ENCODE data around the gene CACNG4. TPM values are rescaled to one million over a fixed set of nuclear protein-coding genes. Genes with fewer than 3 reads are reported as not detected.

The CACNG4 gene
- total RNA-seq, 4 donors from 2014 or later, result not detected

DNA sequence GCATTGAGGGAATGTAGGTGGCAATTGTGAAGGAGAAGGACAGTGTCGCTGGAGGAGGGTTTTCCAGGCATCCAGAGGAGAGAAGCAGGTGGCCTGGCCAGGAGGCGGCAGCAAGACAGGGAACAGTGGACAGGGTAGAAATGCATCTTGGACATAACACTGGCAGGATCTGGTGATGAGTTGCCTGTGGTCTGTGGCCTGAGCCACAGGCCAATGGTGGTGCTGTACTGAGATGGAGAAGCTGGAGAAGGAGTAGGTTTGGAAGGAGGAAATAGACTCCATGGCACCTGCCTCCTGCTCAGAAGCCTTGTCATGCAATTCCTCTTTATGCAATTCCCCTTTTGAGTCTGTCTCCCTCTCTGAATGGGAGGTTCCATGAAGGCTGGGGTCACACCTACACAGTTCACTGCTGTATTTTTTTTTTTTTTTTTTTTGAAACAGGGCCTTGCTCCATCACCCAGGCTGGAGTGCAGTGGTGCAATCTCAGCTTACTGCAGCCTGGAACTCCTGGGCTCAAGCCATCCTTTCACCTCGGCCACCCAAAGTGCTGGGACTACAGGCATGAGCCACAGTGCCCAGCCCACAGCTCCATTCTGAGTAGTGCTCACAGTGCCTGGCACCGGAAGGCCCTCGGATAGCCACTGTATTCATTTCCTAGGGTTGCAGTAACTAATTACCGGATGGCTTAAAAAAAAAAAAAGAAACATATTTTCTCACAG lies 13.5 kb upstream of the CACNG4 start:
- TF ChIP-seq, protein P1, sequence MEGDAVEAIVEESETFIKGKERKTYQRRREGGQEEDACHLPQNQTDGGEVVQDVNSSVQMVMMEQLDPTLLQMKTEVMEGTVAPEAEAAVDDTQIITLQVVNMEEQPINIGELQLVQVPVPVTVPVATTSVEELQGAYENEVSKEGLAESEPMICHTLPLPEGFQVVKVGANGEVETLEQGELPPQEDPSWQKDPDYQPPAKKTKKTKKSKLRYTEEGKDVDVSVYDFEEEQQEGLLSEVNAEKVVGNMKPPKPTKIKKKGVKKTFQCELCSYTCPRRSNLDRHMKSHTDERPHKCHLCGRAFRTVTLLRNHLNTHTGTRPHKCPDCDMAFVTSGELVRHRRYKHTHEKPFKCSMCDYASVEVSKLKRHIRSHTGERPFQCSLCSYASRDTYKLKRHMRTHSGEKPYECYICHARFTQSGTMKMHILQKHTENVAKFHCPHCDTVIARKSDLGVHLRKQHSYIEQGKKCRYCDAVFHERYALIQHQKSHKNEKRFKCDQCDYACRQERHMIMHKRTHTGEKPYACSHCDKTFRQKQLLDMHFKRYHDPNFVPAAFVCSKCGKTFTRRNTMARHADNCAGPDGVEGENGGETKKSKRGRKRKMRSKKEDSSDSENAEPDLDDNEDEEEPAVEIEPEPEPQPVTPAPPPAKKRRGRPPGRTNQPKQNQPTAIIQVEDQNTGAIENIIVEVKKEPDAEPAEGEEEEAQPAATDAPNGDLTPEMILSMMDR (IDR thresholded peaks at IDR 0.05; ENCODE audit: low read depth), result no peak

- TF ChIP-seq, protein P1 (IDR thresholded peaks at IDR 0.05; ENCODE audit: low read depth), result no peak
These were observed 12.9 kb upstream of the CACNG4 start for GRCh38 chr17:66951605-66951953.

GRCh38 chr17:66952031-66952524 lies 12.4 kb upstream of the CACNG4 start:
- TF ChIP-seq, protein P1 (IDR thresholded peaks at IDR 0.05; ENCODE audit: low read depth), result no peak

- TF ChIP-seq, protein P1 (IDR thresholded peaks at IDR 0.05; ENCODE audit: low read depth), result no peak
These were observed 11.6 kb upstream of the CACNG4 start for GRCh38 chr17:66952681-66953629.

GRCh38 chr17:66953630-66954020 lies 10.9 kb upstream of the CACNG4 start:
- TF ChIP-seq, protein P1 (IDR thresholded peaks at IDR 0.05; ENCODE audit: low read depth), result no peak

DNA sequence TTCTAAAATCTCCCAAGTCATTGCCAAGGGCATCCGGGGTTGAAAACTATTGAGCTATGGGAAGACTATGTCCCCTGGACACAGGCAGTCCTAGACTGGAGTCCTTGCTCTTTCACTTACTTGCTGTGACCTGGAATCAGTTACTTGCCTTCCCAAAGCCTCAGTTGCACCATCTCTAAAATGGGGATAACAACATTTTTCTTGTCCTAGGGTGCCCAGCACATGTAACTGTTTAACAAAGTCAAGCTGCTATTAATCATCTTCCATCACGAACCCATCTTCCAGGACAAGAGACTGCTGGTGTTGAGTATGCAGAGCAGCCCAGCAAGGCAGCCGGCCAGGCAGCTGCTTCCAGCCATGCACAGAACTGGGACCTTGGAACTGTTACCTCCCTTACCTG lies 9.9 kb upstream of the CACNG4 start:
- TF ChIP-seq, protein P1 (IDR thresholded peaks at IDR 0.05; ENCODE audit: low read depth), result no peak

DNA sequence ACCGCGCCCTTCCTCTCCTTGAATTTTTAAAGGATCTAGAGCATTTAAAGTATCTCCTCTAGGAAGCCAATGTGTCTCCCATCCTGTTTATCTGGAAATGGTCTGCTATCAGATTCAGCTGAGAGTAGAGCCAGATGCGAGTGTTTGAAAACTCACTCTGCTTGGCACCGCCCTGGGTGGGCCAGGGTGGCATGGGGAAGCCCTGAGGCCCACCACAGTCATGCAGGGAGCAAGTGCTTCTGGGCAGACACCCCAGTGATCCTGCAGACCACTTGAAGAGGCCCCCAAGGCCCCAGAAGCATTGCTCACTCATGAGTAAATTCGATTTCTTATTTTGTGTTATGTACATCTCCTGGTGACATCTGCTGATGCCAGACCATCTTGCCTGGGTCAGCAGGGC lies 8.7 kb upstream of the CACNG4 start:
- TF ChIP-seq, protein P1 (IDR thresholded peaks at IDR 0.05; ENCODE audit: low read depth), result no peak
